ENCODE measurements around the gene ZNF775.

The ZNF775 gene

DNA sequence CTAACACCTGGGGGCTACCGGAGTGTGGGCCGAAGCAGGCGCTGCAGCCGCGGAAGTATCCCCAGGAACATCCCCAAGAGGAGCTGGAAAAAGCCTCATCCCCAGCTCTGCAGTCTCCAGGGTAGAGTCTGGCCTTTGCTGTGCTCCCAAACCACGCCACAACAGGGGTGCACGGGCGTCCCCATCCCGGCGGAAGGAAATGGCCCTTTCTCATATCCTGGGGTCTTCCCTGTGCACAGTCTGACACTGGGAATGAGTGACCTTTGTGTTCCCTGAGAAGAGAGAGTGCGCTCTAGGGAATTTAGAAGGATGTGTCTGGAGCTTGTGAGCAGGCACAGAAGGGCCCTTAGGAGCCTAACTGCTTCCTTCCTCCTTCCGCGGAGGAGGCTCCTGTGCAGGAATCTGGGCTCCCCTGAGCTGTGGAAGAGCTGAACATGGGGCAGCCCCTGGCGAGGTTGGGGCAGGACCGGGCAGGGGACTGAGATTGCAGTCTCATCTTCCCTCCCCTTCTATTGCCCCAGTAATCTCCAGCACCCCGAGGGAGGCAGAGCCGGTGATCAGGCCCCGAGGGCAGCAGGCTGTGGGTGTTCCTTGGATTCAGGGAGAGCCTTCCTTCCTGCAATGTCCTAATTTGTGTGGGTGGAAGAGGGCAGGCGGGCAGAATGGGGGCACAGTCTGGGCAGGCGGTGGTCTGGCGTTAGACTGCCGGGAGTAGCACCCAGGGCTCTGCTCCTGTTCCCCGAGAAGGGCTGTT lies 9.2 kb upstream of the ZNF775 start:
- DNase-seq, result no peak

DNA sequence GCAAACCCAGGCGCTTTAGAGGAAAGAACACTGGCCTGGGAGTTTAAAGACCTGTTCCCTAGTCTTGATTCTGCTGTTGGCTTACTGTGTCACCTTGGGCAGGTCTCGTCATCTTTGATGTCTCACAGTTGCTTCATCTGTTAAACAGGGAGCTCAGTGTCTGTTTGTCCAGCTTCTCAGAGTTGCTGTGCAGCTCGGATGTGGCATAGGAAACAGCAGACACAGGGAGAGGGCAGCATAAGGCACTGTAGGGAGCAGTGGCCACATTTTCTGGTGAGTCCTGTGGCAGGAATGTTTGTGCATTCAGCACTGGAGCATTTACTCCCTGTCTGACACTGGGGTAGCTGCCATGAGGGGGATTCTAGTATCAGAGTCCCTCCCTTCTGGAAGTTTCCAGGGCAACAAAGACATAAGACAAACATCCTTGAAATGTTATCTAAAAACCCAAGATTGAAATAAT lies 8.5 kb upstream of the ZNF775 start:
- DNase-seq, result no peak

DNA sequence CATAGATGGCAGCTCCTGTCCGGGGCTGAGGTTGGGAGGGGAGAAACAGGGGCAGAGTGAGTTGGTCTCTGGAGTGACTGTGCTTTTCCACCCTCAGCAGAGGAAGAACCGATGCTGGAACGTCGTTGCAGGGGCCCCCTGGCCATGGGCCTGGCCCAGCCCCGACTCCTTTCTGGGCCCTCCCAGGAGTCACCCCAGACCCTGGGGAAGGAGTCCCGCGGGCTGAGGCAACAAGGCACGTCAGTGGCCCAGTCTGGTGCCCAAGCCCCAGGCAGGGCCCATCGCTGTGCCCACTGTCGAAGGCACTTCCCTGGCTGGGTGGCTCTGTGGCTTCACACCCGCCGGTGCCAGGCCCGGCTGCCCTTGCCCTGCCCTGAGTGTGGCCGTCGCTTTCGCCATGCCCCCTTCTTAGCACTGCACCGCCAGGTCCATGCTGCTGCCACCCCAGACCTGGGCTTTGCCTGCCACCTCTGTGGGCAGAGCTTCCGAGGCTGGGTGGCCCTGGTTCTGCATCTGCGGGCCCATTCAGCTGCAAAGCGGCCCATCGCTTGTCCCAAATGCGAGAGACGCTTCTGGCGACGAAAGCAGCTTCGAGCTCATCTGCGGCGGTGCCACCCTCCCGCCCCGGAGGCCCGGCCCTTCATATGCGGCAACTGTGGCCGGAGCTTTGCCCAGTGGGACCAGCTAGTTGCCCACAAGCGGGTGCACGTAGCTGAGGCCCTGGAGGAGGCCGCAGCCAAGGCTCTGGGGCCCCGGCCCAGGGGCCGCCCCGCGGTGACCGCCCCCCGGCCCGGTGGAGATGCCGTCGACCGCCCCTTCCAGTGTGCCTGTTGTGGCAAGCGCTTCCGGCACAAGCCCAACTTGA lies 7.8 kb upstream of the ZNF775 start:
- DNase-seq, result no peak

DNA sequence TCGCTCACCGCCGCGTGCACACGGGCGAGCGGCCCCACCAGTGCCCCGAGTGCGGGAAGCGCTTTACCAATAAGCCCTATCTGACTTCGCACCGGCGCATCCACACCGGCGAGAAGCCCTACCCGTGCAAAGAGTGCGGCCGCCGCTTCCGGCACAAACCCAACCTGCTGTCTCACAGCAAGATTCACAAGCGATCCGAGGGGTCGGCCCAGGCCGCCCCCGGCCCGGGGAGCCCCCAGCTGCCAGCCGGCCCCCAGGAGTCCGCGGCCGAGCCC lies 7.2 kb upstream of the ZNF775 start:
- no peak for DNase-seq

DNA sequence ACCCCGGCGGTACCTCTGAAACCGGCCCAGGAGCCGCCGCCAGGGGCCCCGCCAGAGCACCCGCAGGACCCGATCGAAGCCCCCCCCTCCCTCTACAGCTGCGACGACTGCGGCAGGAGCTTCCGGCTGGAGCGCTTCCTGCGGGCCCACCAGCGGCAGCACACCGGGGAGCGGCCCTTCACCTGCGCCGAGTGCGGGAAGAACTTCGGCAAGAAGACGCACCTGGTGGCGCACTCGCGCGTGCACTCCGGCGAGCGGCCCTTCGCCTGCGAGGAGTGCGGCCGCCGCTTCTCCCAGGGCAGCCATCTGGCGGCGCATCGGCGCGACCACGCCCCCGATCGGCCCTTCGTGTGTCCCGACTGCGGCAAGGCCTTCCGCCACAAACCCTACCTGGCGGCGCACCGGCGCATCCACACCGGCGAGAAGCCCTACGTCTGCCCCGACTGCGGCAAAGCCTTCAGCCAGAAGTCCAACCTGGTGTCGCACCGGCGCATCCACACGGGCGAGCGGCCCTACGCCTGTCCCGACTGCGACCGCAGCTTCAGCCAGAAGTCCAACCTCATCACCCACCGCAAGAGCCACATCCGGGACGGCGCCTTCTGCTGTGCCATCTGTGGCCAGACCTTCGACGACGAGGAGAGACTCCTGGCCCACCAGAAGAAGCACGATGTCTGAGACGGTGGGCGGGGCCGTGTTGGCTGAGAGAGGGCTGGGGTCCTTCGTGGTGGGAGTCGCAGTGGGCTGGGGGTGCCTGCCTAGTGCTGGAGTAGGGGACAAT lies 6.7 kb upstream of the ZNF775 start:
- no peak for DNase-seq

DNA sequence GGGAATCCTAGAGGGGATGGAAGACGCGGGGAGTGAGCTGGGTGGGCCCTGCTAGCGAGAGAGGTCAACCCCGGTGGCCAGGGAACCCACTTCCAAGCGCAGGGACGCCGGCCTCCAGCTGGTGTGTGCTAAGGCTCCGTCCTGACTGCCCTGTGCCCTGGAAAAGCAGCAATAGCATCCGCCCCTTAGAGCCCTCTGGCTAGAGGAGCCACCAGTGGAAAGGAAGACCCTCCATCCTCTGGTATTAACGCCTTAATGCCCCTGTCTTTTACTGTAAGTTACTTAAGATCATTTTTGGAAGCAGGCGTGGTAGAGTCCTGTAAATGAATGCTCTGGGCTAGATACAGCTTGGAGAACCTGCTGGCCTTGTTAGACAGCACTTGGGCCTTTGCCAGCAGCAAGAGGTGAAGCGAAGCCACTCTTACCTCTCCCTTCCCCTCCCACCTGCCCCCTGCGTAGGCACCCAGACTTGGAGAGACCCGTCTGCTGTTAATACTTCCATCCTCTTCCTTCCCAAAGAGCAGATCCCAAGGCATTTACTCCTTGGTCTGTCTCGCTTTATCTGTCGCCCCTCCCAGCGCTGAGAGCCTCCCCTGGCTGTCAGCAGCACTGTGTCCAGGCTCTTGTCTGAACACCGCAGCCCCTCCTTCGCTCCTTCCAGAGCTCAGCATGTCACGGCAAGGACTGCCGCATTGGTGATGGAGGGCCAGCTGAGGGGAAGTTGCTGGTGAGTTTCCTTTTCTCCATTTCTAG lies 5.9 kb upstream of the ZNF775 start:
- no peak for DNase-seq

DNA sequence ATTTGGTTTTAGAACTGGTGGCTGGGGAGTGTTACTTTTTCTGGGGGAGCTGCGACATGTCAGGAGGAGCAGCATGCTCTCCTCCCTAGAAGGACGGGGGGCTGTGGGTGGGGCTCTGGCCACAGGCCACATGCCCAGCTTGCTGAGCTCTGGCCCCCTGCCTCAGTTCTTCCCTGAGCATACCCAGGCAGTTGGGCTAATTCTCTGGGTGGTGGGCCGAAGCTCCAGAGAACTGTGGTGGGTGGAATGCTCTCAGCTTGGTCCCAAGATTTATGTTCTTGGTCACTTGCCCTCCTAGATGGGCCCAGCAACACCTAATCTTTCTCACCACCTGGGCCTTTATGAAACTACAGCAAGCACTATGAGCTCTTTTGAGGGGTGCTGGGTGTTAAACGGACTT lies 5.1 kb upstream of the ZNF775 start:
- no peak for DNase-seq

DNA sequence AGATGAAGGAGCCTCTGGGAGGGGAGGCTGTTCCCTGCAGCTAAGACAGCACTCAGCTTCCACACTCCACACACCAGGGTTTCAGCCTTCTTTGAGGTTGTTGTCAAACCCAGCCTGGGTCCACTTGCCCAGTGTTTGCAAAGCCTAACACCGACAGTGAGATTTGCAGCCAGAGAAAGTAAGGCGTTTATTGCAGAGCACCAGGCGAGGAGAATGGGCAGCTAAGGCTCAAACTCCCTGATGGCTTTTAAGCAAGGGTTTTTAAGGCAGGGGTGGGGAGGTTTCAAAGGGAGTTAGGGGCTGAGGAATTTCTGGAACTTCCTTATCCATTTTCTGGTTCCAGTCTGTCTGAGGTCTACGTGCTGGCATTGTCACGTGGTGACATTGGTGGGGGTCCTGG lies 4.7 kb upstream of the ZNF775 start:
- DNase-seq, result no peak

DNA sequence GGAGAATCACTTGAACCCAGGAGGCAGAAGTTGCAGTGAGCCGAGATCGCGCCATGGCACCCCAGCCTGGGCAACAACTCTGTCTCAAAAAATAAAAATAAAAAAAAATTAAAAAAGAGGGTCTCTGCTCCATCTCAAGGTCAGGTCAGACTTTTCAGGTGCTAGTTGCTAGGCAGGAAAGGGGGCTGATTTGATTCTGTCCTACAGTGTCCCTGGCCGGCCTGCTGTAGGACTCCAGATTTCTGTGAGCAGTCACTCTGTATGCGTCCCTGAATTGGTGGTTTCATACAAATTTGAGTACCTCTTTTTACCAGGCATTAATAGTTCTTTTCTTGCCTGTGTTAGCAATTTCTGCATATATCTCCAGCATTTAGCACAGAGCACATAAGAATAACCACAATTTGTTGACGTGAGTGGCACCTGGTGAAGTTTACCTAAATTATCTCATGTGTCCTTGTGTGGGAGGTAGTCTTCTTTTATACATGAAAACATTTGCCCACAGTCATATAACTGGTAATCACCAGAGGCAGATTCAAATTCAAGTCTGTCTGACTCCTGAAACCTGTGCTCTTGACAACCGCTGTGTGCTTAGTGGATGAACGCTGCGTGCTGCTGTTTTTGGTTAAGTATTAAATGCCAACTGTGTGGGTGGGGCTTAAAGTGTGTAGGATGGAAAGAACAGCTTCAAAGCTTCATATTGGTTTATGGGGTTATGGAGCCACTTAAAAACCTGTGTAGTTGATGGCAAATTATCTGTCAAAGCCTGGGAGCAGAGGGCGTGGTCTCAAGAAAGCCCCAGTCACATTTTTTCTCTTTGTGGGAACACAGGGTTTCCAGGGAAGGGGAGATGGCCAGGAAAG lies 3.2 kb upstream of the ZNF775 start:
- DNase-seq, result peak; percentile 59

DNA sequence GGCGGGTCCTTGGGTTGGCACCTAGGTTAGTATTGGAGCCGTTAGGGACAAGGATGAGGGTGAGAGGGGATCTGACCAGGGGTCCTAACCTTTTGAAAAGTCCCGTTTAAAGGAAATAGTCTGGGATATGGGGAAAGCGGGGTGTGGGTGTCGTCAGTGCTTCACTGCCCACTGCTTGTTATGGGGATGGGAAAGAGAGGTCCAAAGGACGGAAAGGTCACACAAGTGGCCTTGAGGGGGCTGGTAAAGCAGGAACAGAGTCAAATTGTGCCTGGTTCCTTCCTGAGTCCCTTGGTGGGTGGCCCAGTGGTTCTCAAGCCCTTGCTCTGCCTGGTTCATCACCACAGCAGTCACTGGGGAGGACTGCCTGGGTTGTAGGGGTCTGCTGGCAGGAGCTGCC lies 2.6 kb upstream of the ZNF775 start:
- no peak for DNase-seq

DNA sequence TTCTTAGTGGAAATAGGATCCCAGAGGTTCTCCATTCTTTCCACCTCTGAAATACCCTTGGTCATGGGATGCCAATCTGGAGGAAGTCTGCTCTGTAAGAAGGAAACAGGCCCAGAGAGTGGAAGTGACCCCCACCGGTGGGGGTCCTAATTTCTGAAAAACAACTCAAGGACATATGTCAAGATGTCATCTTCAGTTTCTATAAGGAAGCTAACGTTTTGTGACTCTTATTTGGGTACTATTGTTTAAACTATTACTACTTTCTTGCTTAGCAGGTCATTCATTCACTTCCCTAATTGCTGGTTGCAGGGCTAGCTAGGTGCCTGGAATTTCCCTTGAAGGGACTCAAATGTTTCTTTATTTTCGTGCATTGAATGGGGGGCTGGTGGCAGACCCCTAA lies 1.9 kb upstream of the ZNF775 start:
- DNase-seq, result no peak

DNA sequence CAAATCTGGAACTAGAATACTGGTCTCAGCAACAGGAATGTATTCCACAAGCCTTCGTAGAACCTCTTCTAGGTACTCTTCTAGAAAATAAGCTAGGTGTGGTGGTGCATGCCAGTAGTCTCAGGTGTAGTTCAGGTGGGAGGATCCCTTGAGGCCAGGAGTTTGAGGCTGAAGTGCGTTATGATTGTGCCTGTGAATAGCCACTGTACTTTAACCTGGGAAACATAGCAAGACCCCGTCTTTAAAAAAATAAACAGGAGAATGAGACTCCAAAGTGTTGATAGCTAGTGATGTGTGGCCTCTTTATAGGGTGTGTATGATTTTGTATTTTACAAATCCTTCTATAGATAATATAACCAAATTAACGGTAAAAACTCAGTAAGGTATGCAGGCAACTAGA lies 1.5 kb upstream of the ZNF775 start:
- no peak for DNase-seq

DNA sequence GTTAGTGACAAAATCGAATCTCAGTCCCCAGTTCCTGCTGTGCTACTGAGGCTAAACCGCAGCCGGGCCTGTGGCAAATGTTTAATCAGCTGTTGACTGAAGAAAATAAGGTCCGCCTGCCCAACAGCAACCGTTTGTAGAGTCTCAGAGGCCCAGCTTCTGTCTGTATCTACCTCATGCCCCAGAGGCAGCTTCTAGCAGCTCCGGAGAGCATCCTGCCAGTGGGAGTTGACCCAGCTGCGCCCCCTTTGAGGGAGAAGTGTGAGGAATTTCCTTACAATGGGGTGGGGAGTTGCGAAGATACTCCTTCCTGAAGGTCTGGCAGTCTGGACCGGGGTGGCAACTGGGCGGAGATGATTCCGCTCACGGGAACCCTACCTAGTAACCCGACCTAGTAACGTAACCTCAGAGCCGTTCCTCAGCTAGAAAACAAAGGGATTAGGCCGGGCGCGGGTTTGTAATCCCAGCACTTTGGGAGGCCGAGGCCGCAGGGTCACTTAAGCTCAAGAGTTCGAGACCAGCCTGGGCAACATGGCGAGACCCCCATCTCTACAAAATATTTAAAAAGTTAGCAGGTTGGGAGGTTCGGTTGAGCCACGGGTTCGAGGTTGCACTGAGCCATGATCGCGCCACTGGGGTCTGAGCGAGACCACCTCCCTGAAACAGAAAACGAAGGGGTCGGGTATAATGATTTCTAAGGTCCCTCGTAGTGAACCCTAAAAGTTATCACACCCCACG lies 846 bp upstream of the ZNF775 start:
- DNase-seq, result peak; percentile 68

DNA sequence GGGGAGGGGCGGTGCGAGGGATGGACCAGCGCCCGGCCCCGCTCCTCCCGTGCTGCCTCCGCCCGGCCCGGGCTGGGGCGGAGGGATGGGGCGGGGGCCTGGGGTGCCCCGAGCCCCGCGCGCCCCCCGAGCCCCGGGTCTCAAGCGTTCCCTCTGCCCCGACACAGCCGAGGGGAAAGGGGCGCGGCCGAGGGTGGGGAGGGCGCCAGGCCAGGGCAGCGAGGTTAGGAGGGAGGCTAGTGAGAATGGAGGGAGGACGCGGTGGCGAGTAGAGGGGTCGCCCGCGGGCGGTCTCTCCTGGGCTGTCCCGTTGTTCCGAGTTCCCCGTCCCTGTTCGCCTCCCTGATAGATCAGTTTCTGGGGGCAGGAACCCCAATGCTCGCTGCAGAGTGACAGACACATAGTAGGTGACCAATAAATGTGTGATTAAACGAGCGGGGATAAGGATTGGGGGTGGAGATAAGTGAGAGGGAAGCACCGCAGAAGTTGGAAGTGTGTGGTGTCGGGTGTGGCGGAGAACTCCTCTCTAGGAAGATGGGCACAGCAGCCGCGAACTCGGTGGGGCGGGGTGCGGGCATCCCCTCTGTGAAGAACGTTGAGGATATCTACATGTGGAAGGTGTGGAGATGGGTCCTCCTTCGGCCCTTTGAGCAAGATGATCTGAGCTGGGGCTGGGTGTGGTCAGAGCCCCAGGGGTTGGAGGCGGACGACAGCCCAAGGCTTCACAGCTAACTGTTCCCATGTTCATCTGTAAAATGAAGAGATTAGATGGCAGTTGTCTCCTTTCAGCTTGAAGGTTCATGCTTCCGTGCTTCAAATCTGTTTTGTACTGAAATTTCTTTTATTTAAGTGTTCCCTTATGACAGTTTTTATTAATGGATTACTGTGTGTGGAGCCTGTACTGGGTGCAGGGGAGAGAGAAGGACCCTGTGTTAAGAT lies 580 bp downstream of the ZNF775 start:
- DNase-seq, result peak; percentile 30

DNA sequence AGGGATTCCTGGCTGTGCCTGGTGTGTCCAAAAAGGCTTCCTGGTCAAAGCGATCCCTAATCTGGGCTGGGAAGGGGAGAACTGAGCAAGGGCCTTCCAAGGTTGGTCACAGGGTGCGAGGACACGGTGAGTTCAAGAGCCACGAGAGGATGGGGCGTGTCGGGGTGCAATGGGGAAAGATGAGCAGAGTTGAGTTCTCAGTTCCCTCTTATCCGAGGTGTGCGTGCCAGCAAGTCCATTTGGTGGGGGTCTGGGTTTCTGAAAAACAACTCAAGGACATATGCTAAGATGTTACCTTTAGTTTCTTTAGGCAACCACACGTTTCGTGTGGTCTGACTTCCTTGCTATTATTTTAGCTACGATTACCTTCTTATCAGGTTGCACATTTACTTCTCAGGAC lies 1.3 kb downstream of the ZNF775 start:
- no peak for DNase-seq

DNA sequence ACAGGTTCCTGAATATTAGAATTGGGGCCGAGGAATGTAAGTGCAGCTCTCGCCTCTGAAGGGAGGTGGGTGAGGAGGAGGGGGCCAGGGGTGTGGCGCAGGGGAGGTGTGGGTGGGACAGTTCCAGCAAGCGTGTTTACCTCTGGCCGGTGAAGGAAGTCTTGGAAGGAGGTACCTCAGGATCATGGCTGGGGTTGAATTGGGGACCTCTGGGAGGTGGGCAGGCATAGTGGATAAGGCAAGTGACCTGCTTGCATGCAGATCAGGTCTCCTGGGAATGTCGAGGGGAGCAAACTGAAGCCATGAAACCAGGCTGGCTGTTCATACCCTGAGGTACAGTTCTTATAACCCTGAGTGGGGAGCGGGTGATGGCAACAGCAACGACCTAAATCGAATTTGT lies 2.0 kb downstream of the ZNF775 start:
- no peak for DNase-seq

DNA sequence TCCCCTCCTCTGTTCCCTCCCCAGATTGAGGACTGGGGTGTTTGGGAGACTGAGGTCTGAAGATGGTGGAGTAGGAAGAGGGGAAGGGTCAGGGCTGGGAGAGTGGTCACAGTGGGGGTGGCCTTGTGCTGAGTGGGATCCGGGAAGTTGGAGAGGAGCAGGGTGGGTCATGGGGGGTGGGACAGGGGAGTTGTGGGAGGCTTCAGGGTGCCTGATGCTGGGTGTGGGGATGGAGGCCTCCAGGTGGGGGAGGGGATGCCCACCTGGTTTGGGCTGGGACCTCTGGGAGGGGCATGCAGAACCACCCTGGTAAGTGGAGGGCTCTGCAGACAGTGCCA lies 2.6 kb downstream of the ZNF775 start:
- DNase-seq, result no peak

DNA sequence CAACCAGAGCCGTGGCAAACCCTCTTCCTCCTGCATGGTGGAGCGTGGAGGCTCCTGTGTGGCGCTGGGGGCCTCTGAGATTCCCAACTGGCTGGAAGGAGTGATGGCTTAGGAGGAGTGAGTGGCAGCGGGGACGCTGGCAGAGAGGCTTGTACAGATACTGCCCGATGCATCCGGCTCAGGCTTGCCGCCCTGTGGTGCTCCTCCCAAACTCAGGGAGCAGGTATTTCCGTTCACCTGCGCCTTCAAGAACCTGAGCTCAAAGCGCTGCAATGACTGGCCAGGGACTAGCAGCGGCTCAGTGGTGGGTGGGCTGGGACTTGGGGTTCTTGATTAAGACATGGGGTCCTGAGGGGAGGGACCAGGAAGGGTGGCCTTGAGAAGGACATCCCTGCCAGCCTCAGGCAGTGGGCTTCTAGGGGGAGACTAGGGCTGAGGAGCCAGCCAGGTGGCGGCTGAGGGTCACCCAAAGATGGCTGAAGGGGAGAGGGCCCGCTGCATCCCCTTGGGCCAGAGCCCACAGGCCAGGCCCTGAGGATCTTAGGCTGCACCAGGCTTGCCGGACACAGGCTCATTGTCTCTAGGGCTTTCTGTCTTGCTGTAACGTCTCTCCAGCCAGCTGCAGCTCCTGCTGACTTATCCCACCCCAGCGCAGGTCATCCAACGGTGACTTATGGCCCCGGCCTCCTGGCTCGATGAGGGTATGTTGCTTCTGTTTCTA lies 3.2 kb downstream of the ZNF775 start:
- no peak for DNase-seq

DNA sequence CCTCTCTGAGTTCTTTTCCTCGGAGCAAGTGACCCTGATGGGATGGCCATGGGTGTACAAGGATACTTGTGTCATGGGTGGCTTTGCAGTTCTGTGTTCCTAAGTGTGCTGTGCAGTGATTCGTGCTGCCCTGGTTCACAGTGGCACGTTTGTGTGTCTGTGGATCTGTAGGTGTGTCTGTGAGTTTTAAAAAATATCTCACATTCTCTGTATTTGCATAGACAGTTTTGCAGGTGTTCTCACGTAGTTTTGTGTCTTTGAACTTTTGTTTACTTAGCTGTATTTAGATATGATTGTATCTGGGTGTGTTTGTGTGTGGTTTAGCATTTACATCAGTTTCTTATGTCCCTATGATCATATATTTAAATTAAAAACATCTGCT lies 3.7 kb downstream of the ZNF775 start:
- DNase-seq, result no peak
